Measurements from ENCODE around the gene TREH. TPM values are rescaled to one million over a fixed set of nuclear protein-coding genes. Genes with fewer than 3 reads are reported as not detected.

Gene TREH
- total RNA-seq, 1 experiment from 2014 or later: not detected

- DNase-seq (ENCODE audit: low spot score): no peak
- no TSS peak for BruUV-seq (replicated peaks)
- ChIA-PET POLR2A (ENCODE audit: low non-redundant PET) (no interaction called here), CTCF (interaction anchor here (0.6 kb wide), 1 partner anchor 295 kb away, joined by 4 read pairs; no protein-coding TSS in a partner anchor)
- peaks cover 4% of the 10 kb centered on the region for H3K4me1 ChIP-seq (ENCODE audit: insufficient read depth, low read length, poor library complexity, severe bottlenecking)
- no peaks in the 10 kb centered on the region for H3K9me3 ChIP-seq (ENCODE audit: low read depth, low read length, poor library complexity, severe bottlenecking)
- H3K36me3 ChIP-seq (ENCODE audit: insufficient read depth, low read length, poor library complexity, severe bottlenecking): no peaks in the 10 kb centered on the region
- intact Hi-C loops (cut with micrococcal nuclease; ENCODE audit: unreplicated experiment): loop anchor here (2.0 kb wide), 1 partner anchor 265 kb away; the partner anchor contains the start of gene UPK2
- TF ChIP-seq EZH2 (IDR thresholded peaks at IDR 0.05; ENCODE audit: borderline replicate concordance, low read depth, low read length, poor library complexity, severe bottlenecking): no peak
- TF ChIP-seq CTCF (conservative IDR thresholded peaks at IDR 0.05; ENCODE audit: low read depth, low read length): no peak
- no peak overlapping the region for H3K27ac ChIP-seq (ENCODE audit: low read depth, low read length, poor library complexity, severe bottlenecking)
- H3K27me3 ChIP-seq (replicated peaks; ENCODE audit: insufficient read depth, low read depth, low read length, poor library complexity): no peaks in the 10 kb centered on the region
- no peak overlapping the region for H3K4me3 ChIP-seq (ENCODE audit: low read depth, low read length, poor library complexity, severe bottlenecking)
Observed at GRCh38 chr11:118691926-118692830, 12.7 kb upstream of the TREH start.

- H3K27me3 ChIP-seq (replicated peaks; ENCODE audit: insufficient read depth, low read depth, low read length, poor library complexity): no peaks in the 10 kb centered on the region
- no TSS peak for BruUV-seq (replicated peaks)
- no peaks in the 10 kb centered on the region for H3K9me3 ChIP-seq (ENCODE audit: low read depth, low read length, poor library complexity, severe bottlenecking)
- POLR2A ChIA-PET (ENCODE audit: low non-redundant PET): no interaction called here
- no peak overlapping the region for H3K27ac ChIP-seq (ENCODE audit: low read depth, low read length, poor library complexity, severe bottlenecking)
- no peaks in the 10 kb centered on the region for H3K36me3 ChIP-seq (ENCODE audit: insufficient read depth, low read length, poor library complexity, severe bottlenecking)
- CTCF ChIA-PET: interaction anchor here (0.6 kb wide), 1 partner anchor 604 kb away, joined by 3 read pairs; no protein-coding TSS in a partner anchor
- peaks cover 4% of the 10 kb centered on the region for H3K4me1 ChIP-seq (ENCODE audit: insufficient read depth, low read length, poor library complexity, severe bottlenecking)
- TF ChIP-seq EZH2 (IDR thresholded peaks at IDR 0.05; ENCODE audit: borderline replicate concordance, low read depth, low read length, poor library complexity, severe bottlenecking): no peak
- no peak for TF ChIP-seq CTCF (conservative IDR thresholded peaks at IDR 0.05; ENCODE audit: low read depth, low read length)
- H3K4me3 ChIP-seq (ENCODE audit: low read depth, low read length, poor library complexity, severe bottlenecking): no peak overlapping the region
- intact Hi-C loops (cut with micrococcal nuclease; ENCODE audit: unreplicated experiment): loop anchor here (2.0 kb wide), 1 partner anchor 266 kb away; the partner anchor contains the start of gene UPK2
- no peak for DNase-seq (ENCODE audit: low spot score)
Observed at GRCh38 chr11:118690553-118691304, 11.3 kb upstream of the TREH start.

GRCh38 chr11:118689852-118690552, 10.6 kb upstream of the TREH start:
- no peaks in the 10 kb centered on the region for H3K27me3 ChIP-seq (replicated peaks; ENCODE audit: insufficient read depth, low read depth, low read length, poor library complexity)
- no TSS peak for BruUV-seq (replicated peaks)
- H3K4me3 ChIP-seq (ENCODE audit: low read depth, low read length, poor library complexity, severe bottlenecking): peak overlapping the region; percentile 41
- H3K9me3 ChIP-seq (ENCODE audit: low read depth, low read length, poor library complexity, severe bottlenecking): no peaks in the 10 kb centered on the region
- H3K4me1 ChIP-seq (ENCODE audit: insufficient read depth, low read length, poor library complexity, severe bottlenecking): peaks cover 4% of the 10 kb centered on the region
- TF ChIP-seq EZH2 (IDR thresholded peaks at IDR 0.05; ENCODE audit: borderline replicate concordance, low read depth, low read length, poor library complexity, severe bottlenecking) (no peak), CTCF (conservative IDR thresholded peaks at IDR 0.05; ENCODE audit: low read depth, low read length) (peak; percentile 96)
- no peaks in the 10 kb centered on the region for H3K36me3 ChIP-seq (ENCODE audit: insufficient read depth, low read length, poor library complexity, severe bottlenecking)
- CTCF ChIA-PET: interaction anchor here (0.6 to 1.0 kb wide), 5 partner anchors 55 to 267 kb away, joined by 3 to 5 read pairs (median 4); no protein-coding TSS in a partner anchor
- POLR2A ChIA-PET (ENCODE audit: low non-redundant PET): interaction anchor here (0.6 kb wide), 1 partner anchor 84 kb away, joined by 6 read pairs; no protein-coding TSS in a partner anchor
- H3K27ac ChIP-seq (ENCODE audit: low read depth, low read length, poor library complexity, severe bottlenecking): peak overlapping the region; percentile 69
- DNase-seq (ENCODE audit: low spot score): peak; percentile 96
- intact Hi-C loops (cut with micrococcal nuclease; ENCODE audit: unreplicated experiment): loop anchor here (2.0 kb wide), 1 partner anchor 267 kb away; the partner anchor contains the start of gene UPK2

Data from A673 (cell line).